Measurements from ENCODE around the gene SOS2. TPM values are rescaled to one million over a fixed set of nuclear protein-coding genes. Genes with fewer than 3 reads are reported as not detected.
A peak's percentile ranks its signal among the peaks of the same experiment; 100 is the strongest.

The SOS2 gene
- total and polyA plus RNA-seq, 2 donors (not counting 1 experiment from before 2014, with no cell fraction given) = 9.6 to 51.0 TPM

GRCh38 chr14:50116181-50116956, 115.0 kb downstream of the SOS2 start, which contains the start of gene VCPKMT:
TSS of gene VCPKMT (minus strand) at chr14:50116572. CDS start at chr14:50116552, 20 bp downstream.
- H2AFZ ChIP-seq (ENCODE audit: insufficient read depth, low read depth, low read length, poor library complexity, severe bottlenecking) = peak within 1 kb of the TSS; percentile 86
- ChIA-PET POLR2A (interaction anchor here (0.5 to 1.4 kb wide), 14 partner anchors 9 to 496 kb away, joined by 3 to 11 read pairs (median 4); partner anchors contain the start of genes DMAC2L, L2HGDH, MGAT2 and NEMF), CTCF (interaction anchor here (0.8 to 7.3 kb wide), 8 partner anchors 12 to 520 kb away, joined by 3 to 52 read pairs (median 5); partner anchors contain the start of gene NEMF)
- ATAC-seq (ENCODE audit: low read depth) (peak; percentile 97), DNase-seq (peak; percentile 97)
- peak within 1 kb of the TSS; percentile 75 for H3K4me2 ChIP-seq (replicated peaks; ENCODE audit: low read depth, low read length, poor library complexity, severe bottlenecking)
- H3K9ac ChIP-seq (ENCODE audit: low read length) = peak within 1 kb of the TSS; percentile 80
- Mint-ChIP-seq H3K4me3 (peak within 1 kb of the TSS; percentile 98), H3K9me3 (ENCODE audit: insufficient read depth) (no peaks in the 10 kb centered on the region), H3K27ac (peak within 1 kb of the TSS; percentile 98), H3K27me3 (no peaks in the 10 kb centered on the region), H3K4me1 (peaks cover 45% of the 10 kb centered on the region)
- peak within 1 kb of the TSS; percentile 69 to 92 (median 87) for H3K4me3 ChIP-seq (ENCODE audit: control extremely low read depth in 1 of 5, extremely low read depth in 1 of 5, insufficient read depth in 1 of 5, low read depth in 2 of 5, low read length in 4 of 5)
- H3K27me3 ChIP-seq (replicated peaks in 1 of 4; ENCODE audit: control extremely low read depth in 1 of 4, control insufficient read depth in 3 of 4, insufficient read depth in 4 of 4, low read length in 3 of 4) = no peaks in the 10 kb centered on the region
- H4K20me1 ChIP-seq (ENCODE audit: control insufficient read depth, insufficient read depth, low read length, poor library complexity, severe bottlenecking) = no peaks in the 10 kb centered on the region
- H3K9me3 ChIP-seq (ENCODE audit: control extremely low read depth in 1 of 3, control insufficient read depth in 2 of 3, insufficient read depth in 1 of 3, low read length in 2 of 3) = no peaks in the 10 kb centered on the region
- H3K79me2 ChIP-seq (ENCODE audit: control insufficient read depth, insufficient read depth, low read length) = peaks cover 30% of the 10 kb centered on the region
- under 1% methylated on average over 63 of the region's 63 CpGs for WGBS (ENCODE audit: insufficient coverage)
- H3K4me1 ChIP-seq (ENCODE audit: control insufficient read depth in 2 of 2, insufficient read depth in 2 of 2, low read length in 2 of 2) = peaks cover 44 to 45% of the 10 kb centered on the region in 2 donors
- peak within 1 kb of the TSS; percentile 92 to 99 for H3K27ac ChIP-seq (ENCODE audit: low read length in 2 of 2)
- no peak for TF ChIP-seq EZH2 (IDR thresholded peaks at IDR 0.05; ENCODE audit: borderline replicate concordance, insufficient read depth, low read depth, low read length, poor library complexity, severe bottlenecking)
- TF ChIP-seq CTCF (IDR thresholded peaks at IDR 0.05) = no peak
- peaks cover 6 to 41% of the 10 kb centered on the region in 2 experiments for H3K36me3 ChIP-seq (replicated peaks in 1 of 2; ENCODE audit: control extremely low read depth in 1 of 2, control insufficient read depth in 1 of 2, extremely low read depth in 1 of 2, insufficient read depth in 2 of 2, low read length in 1 of 2)
- intact Hi-C loops (cut with micrococcal nuclease) = loop anchor here (1.0 to 5.0 kb wide), 9 partner anchors 114 to 519 kb away; partner anchors contain the start of genes DMAC2L, KLHDC2, L2HGDH and LRR1
